GM12891 (cell line): Measurements from ENCODE around the gene C3orf20.
"Not testable (repeated sequence)": the region's sequence is repeated elsewhere in the genome, so short reads cannot be mapped to it uniquely, and the experiment has no call there.

Experiments
- DNase-seq: peaks from one replicate; pipeline ENCODE4 v3.0.0; 2011; ENCODE audit warnings: low spot score; ENCODE audit not compliant: insufficient read length
- FAIRE-seq: peaks from 2 replicates; lab custom pipeline; 2011; peaks lifted over from hg19 to GRCh38; lab: Jason Lieb, UNC
- PAX5 ChIP-seq: IDR thresholded peaks from 2 replicates; pipeline ENCODE4 v1.6.1; 2011; ENCODE audit warnings: low read length, moderate library complexity, mild to moderate bottlenecking; ENCODE audit not compliant: insufficient read depth, severe bottlenecking
- POLR2A ChIP-seq: IDR thresholded peaks from 2 replicates; pipeline ENCODE4 v1.6.1; 2011; ENCODE audit warnings: low read depth, low read length, control low read depth
- POLR2AphosphoS5 ChIP-seq: IDR thresholded peaks from 2 replicates; pipeline ENCODE4 v1.6.1; 2011; ENCODE audit warnings: low read depth, low read length, control low read depth
- POU2F2 ChIP-seq: IDR thresholded peaks from 2 replicates; pipeline ENCODE4 v1.6.1; 2011; ENCODE audit warnings: low read depth, mild to moderate bottlenecking, control low read depth, low read length, moderate library complexity
- SPI1 ChIP-seq: IDR thresholded peaks from 2 replicates; pipeline ENCODE4 v1.6.1; 2011; ENCODE audit warnings: low read depth, low read length, control low read depth
- TAF1 ChIP-seq: IDR thresholded peaks from 2 replicates; pipeline ENCODE4 v1.6.1; 2011; ENCODE audit warnings: low read depth, low read length, control low read depth

C3orf20 gene

GRCh38 chr3:14647976-14648955 lies 26.7 kb upstream of the C3orf20 start:
- no peak for FAIRE-seq
- TF ChIP-seq PAX5 (no peak), SPI1 (no peak), TAF1 (no peak), POLR2A (no peak), POU2F2 (no peak), POLR2AphosphoS5 (no peak)
- no peak for DNase-seq

DNA sequence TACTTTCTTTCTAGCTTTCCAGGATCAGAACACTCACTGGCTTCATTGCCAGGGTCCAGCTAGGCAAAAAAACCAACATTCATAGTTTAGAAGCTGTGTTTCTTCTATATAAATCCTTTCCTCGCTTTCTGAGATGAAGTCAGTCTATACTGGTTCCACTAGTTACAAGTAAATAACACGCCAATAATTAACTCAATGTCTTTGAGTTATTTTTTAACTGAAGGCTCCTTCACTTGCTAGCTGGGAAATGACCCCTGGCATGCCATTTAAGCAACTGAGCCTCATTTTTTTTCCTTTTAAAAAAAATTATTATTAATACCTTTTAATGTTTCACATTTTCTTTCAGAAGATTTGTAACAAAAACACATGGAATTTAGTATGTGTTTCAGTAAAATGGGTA lies 25.5 kb upstream of the C3orf20 start:
- FAIRE-seq = no peak
- TF ChIP-seq TAF1 = no peak
- no peak for DNase-seq

- DNase-seq = no peak
- TF ChIP-seq POLR2A (no peak), POU2F2 (no peak), PAX5 (no peak), POLR2AphosphoS5 (peak; percentile 31; the same call in 1 of the 2 replicates), TAF1 (no peak), SPI1 (no peak)
- no peak for FAIRE-seq
These were observed 24.7 kb upstream of the C3orf20 start for GRCh38 chr3:14650193-14650592.

- FAIRE-seq = peak; percentile 99
- TF ChIP-seq POLR2AphosphoS5 = peak; percentile 98
- no peak for TF ChIP-seq PAX5
- TF ChIP-seq POLR2A = peak; percentile 99
- TF ChIP-seq SPI1 = peak; percentile 30; the same call in 1 of the 2 replicates
- TF ChIP-seq TAF1 = peak; percentile 93
- TF ChIP-seq POU2F2 = no peak; the same call in 1 of the 2 replicates
- DNase-seq = peak; percentile 71
These were observed 23.3 kb upstream of the C3orf20 start, which contains the start of gene CCDC174 for GRCh38 chr3:14651440-14652251. CCDC174 (plus strand) TSS chr3:14651762; CDS start chr3:14651837, 75 bp downstream.

GRCh38 chr3:14652360-14652907 lies 22.5 kb upstream of the C3orf20 start:
- FAIRE-seq, DNase-seq: not testable (repeated sequence)

GRCh38 chr3:14657579-14657978 lies 17.4 kb upstream of the C3orf20 start:
- DNase-seq (no peak), FAIRE-seq (peak; percentile 41)
- TF ChIP-seq SPI1 (no peak), TAF1 (no peak), POLR2A (no peak), POLR2AphosphoS5 (no peak), PAX5 (no peak), POU2F2 (no peak)

DNA sequence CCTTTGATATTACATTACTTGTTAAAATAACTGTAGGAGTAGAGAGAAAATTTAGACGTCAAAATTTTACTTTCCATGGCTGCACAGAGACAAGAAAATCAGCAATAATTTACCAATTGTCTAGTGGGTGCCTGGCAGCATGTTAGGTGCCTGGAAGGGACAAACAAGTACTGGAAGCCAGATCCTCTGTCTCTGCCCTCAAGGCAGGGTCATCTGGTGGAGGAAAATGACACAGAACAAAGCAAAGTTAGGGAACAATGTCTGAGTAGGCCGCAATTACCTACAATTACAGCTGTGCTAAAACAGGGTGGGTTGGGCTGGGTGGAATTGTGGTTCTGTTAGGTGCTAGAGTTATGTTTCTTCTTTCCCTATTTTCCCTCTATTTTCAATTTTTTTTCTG lies 16.0 kb upstream of the C3orf20 start:
- no peak for TF ChIP-seq SPI1
- no peak for TF ChIP-seq POLR2AphosphoS5
- no peak for TF ChIP-seq POLR2A
- FAIRE-seq (no peak), DNase-seq (no peak)

DNA sequence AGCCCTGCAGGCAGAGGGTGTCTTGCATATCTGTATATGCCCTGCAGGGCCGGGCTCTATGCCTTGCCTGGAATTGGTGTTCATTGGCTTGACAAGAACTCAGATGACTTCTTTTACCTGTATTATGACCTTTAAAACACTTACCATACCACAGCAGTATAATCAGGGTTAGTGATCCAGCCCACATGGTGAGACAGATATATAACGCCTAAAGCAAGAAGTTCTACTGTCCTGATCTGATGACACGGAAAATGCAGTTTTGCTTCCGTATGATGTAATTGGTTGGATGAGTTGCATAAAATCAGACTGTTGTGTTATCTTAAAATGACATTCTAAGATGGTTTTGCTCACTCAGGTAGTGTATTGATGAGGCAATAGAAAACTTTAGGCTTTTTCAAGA lies 14.0 kb upstream of the C3orf20 start:
- no peak for FAIRE-seq
- DNase-seq = no peak
- TF ChIP-seq POLR2AphosphoS5 = no peak
- TF ChIP-seq POU2F2 = no peak
- no peak for TF ChIP-seq POLR2A
- no peak for TF ChIP-seq PAX5
- TF ChIP-seq SPI1 = no peak
- no peak for TF ChIP-seq TAF1

DNA sequence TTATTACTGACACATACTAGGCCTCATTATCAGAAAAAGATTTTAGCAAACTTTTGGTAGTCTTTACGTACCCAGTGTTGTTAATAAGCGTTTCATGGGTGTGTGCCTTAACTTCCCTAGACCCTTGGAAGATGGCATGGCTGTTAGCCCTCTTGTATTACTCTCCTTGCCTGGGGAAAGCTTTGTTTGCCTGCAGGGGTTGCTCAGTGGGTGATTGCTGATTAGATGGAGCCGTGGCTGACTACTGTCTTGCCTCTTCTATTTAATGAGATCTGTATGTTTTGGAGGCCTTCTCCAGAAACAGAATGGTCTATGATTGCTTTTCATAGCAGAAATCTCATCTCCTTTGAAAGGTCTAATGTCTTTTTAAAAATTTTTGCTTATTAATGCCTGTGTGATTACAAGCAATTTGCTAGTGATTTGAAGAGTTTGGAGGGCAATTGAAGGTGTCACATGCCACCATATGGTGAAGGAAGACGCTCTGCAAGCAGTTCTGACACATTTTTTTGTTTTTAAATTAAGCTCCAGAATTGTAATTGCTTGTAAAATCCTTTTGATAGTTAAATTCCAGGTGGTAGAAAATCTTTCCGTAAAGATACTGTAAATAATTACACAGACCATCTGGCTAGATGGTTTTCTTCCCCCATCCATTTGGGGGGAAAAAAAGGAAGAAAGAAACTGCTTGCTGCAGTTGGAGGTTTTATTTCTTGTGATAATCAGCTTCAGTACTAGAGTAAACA lies 11.4 kb upstream of the C3orf20 start:
- TF ChIP-seq POU2F2 = no peak
- no peak for FAIRE-seq
- DNase-seq = no peak
